NAMALWA (cell line): ENCODE results near the gene KCNE1.
"Not testable (repeated sequence)": the region's sequence is repeated elsewhere in the genome, so short reads cannot be mapped to it uniquely, and the experiment has no call there.

Experiments used
- DNase-seq: peaks from one replicate; pipeline ENCODE4 v3.0.0-alpha.2; 2015; ENCODE audit warnings: low spot score

The KCNE1 gene

DNA sequence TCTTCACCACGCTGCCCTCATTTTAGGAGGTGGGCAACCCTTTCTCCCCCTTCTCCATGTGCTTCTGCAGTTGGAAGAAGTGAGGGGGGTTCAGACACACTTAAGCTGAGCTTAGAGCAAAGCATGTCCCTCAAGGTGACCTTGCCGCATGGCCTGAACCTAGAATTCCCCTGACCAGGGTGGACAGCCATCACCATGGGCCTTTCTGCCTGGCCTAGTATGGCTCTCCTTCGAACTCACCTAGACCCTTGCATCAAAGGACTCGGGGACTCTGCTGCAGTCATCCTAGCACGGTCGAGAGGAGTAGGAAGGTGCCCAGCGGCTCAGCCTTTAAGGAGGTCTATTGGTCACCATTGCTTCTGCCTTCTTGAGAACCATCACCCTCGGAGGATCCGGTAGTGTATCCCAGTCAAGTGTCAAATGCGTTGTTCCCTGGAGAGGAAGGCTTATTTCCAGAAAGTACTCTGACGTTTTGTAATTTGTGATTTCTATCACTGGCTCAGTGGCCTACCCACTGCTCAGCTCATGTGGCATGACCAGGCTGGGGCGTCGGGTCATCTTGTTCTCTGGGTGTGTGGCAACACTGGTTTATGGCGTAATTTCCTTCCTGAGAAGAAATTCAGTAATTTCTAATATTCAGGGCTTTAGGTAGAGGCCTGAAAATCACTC is at the start of gene KCNE1:
Gene KCNE1, minus strand, starts transcription at position 424 of the 669 bp plus-strand sequence. CDS start 62,576 bp downstream, outside the sequence.
- no peak for DNase-seq

DNA sequence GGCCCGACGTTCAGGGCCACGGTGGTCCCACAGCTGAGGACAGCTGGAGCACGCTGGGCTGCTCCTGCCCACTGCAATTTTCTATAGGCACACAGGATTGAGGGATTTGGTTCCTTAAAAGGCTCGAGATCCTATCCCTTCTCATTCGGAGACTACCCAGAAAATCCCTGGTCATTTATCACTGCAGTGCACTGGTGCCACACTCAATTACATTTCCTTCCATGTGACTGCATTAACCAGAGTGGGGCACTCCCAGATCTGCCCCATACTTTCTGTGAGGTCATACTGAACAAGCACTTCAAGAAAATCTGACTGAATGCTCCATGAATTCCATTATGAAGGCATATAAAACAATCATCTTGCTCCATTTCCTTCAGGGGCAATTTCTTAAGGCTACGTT is 49.8 kb upstream of the KCNE1 start:
- no peak for DNase-seq

DNA sequence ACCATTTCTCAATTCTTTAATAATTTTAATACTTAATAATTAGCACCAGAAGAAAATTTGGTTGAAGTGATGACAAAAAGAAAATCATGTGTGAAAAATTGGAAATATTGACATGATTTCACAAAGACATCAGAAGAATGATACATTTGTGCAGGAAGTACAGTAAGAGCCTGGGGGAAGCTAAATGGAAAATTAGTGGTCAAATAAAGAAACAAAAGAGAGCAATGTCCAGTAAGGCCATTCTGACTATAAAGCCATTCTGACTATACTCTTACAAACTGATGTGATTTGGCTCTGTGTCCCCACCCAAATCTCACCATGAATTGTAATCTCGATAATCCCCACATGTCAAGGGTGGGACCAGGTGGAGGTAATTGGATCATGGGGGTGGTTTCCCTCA is 48.6 kb upstream of the KCNE1 start:
- no peak for DNase-seq

DNA sequence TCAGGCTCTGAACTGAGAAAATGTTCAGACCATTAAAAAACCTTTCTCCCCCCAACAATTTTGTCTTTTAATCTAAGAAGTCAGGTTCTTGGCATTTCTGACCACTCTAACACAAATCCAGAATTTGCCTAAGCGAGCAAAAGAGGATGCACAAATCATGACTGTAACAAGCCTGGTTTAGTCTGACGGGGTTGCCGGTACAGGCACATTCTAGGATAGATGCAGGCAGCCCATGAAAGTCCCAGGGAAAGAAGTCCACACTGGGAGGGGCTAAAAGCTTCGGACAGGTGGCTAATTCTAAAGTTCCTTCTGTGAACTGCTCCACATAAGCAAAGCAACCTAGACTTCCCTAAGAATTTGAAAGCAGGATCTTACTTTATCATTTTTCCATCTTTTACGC is 48.0 kb upstream of the KCNE1 start:
- no peak for DNase-seq

DNA sequence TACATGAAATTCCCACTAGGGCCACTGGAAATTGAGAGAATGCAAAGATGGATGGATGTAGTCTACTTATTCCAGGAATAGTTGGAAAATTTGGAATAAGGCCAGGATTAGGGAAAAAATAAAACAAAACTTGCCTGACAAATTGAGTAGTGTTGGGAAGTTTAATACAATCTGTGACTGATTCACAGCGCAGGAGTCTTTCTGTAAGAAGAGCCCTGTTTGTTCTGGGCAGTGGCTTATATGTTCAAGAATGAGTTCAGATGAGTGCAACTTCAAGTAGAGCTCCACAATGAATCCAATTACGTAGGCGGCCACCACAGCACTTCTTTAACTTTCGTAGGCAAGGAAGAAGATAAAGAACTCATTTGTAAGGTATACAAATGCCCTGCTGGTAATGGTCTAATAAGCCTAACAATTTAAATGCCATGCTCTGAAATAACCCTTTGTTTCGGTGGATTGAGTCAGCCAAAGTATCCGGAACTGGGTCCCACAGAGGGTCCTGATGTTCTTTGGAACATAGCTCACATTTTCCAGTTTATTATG is 47.1 kb upstream of the KCNE1 start:
- DNase-seq: no peak

DNA sequence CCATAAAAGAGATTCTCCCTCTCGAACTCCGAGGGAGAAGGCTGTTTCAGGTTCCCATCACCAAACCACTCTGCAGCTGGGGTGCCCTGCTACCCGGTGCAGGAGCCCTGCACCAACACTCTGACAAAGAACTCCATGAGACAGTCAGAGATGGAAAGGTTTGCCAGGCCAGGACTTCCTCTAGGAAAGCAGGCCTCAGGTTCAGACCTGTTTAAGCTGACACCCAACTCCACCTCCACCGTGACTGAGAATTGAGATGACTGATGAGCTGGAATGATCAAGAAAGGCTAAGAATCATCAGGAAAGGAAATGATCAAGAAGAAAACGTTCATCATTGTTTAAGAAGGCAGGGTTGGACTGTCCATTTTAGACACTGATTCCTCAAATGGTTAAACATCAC is 46.2 kb upstream of the KCNE1 start:
- no peak for DNase-seq

DNA sequence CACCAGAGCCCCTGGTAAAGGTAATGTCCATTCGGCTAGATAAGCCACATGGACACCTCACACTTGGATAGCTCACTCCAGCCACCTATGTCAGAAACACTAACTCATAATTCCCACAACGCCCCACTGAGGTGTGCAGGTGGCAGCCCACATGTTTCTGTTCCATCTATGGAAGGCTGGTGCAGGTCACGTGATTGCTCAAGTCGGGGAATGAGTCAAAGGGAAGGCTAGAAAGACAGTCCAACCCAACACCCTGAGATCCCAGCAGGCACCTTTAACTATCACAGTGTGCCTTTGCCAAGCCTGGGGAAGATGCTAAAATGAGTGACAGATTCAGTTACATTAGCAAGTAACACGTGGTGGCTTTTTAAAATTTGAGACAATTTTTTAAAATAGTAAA is 45.3 kb upstream of the KCNE1 start:
- no peak for DNase-seq

DNA sequence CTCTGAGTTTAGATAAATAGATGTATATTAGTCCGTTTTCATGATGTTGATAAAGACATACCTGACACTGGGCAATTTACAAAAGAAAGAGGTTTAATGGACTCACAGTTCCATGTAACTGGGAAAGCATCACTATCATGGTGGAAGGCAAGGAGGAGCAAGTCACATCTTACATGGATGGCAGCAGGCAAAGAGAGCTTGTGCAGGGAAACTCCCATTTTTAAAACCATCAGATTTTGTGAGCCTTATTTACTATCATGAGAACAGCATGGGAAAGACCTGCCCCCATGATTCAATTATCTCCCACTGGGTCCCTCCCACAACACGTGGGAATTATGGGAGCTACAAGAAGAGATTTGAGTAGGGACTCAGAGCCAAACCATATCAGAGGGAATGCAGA is 42.7 kb upstream of the KCNE1 start:
- not testable (repeated sequence) for DNase-seq

DNA sequence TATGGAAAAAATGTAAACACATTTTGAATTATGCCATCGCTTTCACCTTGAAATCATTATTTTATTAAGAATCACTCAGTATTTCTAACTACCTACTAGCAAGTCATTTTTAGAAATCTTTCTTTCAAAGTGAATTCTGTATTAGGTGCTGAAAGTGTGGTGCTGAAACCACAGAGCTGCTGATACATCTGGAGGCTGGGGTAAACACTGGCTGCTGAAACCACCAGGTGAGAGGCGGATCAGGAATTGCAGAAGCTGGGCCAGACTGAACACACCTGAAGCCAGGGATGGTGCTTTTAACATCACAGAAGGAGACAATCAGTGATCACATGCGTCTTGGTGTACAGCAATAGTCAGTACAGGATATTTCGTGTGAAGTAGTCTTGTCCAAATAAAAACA is 42.2 kb upstream of the KCNE1 start:
- no peak for DNase-seq

DNA sequence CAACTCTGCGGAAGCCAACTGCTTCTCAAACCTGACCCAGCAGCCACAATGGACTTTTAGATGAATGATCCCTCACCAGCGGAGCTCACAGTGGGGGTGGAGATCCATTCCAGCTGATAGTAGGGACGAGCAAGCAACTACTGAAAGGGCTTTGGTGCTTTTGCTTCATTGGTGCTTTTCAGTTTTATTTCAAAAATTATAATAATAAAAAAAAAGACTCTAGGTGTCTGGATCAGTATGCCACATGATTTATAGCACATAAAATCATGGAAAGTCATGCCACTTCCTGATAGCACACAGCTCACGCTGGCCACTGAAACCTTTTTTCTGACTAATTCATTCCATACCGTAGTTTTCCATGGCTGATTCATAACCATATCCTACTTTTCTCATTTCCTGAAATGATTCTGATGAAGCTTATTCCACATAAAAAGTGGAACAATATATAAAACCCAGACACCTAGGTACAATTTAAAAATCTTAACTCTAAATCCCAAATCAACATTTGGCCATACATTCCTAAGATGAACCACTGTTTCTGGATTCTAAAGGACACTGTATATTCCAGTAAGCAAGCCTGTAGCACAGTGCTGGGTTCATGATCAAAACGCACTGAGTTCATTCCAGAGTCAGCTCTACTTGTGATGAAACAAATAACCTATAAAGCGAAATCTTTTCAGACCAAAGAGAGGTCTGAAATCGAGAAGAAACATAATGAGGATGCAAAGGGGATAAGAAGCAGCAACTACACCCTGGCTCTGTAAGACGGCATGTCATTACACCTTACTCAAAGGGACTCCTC is 41.3 kb upstream of the KCNE1 start:
- DNase-seq: no peak

DNA sequence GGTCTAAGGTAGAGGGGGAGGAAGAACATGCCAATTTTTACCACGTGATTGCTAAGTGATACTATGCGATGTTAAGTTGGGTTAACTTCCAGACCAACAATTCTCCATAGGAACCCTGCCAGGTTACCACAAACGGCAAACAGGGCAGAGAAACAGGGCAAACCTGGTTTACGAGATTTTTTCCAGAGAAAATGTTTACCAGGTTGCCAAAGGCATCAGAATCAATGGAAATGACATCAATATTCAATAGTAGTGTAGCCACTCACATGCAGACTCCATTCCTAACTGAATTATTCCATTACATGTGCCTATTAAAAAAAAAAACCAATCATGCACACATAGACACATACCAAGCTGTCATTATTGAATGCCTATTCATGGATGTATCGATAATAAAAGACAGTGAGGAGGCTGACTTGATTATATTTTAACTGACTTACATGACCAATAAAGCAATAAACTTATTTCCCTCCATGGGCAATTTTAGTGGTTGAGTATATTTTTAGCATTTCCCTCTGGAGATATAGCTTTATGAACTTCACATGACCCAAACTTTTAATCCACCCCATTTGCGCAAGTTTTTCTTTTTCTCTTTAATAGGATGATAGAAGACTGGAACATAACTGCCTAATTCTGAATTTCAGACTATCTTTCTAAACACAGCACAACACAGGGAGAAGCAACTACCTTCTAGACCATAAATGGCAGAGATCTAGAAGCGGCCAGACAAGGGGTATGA is 40.5 kb upstream of the KCNE1 start:
- DNase-seq: no peak

DNA sequence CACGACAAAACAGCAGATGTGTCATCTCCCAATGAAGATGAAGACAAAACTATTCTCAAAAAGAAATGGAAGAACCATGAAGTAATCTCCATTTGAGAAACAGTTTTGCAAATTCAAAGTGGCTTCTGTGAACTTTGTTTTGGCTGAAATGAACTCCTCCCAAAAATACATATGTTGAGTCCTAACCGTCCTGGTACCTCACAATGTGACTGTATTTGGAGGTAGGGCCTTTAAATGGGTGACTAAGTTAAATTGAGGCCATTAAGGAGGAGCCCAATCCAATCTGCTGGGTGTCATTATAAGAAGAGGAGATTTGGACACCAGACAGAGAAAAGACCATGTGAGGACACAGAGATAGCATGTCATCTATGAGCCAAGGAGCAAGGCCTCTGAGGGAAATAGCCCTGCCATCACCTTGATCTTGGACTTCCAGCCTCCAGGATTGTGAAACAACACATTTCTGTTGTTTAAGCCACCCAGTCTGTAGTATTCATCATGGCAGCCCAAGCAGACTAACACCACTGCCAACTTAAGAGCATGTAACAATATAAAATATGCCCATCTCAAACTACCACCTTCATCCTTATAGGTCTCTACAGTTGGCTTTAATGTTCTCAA is 38.3 kb upstream of the KCNE1 start:
- DNase-seq: no peak

DNA sequence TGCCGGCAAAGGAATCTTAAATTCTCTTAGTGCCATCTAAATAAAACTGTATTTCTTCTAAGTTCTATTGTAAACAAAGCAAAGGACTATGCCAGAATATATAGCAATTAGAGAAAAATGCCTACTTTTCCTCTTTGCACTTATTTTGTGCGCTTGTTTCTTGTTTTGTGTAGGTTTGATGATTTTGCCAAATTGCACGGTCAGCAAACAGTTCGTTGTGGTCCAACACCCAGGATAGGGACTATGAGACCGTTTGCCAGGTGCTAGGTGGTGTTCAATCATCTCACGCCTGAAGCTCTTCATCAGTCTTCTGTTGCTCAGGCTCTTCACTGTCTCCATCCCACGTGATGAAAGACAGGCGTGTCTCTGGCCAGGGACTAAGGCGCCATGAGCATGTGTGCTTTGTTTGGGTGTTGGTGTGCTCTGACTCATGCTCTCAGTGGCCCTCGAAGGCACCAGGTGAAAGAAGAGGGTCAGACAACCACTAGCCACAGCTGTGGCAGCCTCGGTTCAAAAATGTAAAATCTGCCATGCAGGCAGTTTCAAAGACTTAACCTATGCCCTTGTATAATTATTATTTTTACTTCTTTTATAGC is 36.9 kb upstream of the KCNE1 start:
- no peak for DNase-seq

DNA sequence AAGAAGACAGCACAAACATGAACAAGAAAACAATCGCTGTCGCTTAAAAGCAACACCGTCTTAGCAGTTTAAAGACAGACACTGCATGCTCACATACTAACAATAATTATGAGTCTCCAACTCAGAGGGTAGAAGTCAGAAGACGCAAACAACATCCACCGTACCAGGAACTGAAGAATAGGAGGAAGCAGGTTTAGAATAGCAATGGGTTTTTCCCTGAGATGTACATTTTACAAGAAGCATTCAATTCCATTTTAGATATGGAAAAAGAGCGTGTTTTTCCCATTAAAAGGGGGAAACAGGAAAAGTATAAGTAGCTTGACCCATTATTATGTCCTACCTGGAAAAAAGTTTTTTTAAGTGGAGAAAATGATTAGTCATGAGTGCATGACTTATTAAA is 34.5 kb upstream of the KCNE1 start:
- no peak for DNase-seq

DNA sequence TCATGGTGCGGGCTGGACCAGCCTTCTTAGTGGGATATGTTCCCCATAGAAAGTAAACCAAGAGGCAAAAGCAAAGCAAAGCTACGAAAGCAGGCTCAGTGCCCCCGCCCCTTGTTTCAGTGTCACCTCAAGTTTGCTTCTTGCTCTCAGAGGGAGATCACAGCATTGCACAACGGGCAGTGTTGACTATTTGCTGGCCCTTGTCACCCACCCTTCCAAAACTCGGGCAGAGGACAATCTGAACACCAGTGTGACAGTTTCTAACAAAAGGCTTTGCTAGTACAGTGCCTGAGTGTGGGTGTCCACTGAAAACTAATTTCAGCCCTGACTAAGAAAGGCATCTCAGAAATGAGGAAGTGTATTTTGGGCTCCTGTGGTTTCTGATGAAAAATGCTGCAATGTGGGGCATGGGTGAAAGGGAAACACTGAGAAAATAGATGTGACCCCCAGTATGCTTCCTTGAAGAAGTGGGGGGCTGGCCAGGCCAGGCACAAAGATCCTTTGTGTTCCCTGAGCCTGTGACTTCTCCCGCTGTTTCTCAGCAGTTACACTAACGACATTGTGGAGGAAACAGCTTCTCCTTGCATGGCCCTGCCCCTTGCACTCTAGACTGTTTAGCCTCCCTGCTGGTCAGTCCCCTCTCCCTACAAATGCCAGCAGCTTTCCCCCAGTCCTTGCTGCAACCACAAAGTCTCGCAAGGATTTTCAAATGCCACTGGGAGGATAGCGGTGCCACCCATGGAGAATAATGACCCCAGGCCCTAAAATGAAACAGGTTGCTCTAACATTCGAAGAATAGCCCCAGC is 33.3 kb upstream of the KCNE1 start:
- peak; percentile 76 for DNase-seq

DNA sequence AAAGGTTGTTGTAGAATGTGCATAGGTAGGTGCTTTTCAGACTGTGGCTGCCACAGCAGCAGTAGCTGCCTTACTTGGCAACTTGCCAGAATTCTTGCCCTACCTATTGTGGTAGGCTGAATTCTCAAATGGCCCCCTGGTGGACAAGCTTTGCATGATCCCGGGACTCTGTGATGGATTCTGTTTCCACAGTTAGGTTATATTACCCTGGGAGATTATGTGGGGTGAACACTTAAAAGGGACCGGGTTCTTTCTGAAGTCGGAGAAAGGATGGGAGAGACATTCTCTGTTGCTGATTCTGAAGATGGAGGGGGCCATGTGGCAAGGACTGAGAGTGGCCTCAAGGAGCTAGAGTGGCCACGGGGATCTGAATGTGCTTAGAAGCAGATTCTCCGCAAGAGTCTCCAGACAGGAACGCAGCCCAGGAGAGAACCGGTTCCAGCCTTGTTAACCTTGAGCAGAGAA is 32.1 kb upstream of the KCNE1 start:
- DNase-seq: peak; percentile 86

DNA sequence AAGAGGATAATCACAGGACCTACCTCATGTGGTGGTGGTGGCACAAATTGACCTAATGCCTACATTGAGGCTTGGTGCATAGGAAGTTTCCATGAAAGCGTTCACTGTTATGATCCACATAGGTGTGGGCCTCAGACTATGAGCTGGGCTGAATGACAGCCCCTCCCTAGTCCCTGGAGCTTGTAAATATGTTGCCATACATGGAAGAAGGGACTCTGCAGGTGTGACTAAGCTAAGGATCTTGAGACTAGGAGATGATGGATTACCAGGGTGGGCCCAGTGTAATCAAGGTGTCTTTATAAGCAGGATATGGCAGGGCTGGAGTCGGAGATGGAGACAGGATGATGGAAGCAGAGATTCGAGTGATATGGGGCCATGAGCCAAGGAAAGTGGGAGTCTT is 31.0 kb upstream of the KCNE1 start:
- no peak for DNase-seq

DNA sequence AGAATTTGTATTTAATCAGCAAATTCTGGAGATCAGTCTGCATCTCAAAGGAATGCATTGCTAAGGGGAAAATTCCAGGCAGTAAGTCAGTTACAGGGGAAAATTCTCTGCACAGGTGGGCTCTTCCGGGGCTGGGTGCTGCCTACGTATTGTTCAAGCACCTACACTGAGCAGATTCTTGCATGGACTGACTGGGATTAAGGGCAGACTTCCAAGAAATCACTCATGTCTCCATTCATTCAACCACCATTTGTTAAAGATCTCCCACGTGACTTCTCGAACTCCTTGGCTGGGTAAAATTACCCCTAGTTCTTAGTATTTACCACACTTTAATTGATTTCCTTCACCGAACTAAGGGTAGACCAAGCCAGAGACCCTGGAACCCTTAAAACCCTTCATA is 28.2 kb upstream of the KCNE1 start:
- no peak for DNase-seq

DNA sequence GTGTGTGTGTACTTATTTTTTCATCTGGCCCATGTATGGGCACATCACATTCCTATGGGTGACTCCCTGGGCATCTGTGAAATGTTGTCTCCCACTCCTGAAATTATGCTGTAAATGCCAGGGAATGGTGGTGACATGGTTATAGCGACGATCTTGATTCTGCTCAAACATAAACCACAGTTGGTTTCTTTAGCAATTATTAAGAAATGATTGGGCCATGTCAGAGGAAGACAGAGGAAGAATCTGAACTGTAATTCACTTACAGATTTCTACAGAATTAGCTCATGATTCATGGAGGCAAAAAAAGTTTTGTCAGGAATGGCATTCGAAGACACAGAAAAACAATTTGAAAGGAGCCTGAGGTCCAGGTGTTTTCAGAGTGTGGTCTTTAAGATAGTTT is 25.8 kb upstream of the KCNE1 start:
- no peak for DNase-seq

DNA sequence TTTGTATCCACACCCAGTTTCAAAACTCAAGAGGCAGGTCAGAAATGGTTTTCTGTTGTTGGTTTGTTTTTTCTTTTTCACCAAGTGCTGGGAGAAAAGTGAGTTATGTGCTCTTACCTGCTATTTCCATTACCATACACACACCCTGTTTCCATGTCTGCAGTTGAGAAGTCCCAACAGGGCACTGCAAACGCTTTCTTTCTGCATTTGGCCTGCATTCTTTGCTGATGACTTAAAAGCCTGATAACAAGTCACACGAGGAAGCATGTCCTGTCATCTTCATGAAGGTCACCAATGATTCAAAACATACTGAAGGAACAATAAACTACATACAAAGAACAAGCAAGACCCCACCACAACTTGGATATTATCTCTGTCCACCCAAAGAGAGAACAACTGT is 24.8 kb upstream of the KCNE1 start:
- no peak for DNase-seq

DNA sequence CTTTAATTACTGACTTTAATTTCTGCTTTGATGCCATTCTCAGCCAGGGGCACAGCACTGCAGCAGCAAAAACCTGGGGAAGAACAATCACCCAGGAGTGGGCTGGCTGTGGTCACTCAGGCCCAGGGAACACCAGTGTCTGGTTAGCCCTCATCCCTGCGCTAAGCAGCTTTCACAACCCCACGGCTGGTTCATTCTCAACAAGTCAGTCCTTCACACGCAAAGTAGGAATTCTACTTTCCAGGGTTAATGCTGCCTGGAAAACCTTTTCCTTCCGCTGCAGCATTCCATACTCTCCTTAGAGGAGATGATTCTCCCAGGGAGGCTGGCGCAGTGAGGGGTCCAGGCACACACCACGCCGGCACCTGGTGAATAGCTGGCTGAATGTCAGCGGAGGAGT is 24.3 kb upstream of the KCNE1 start:
- DNase-seq: no peak
